GM23248 (cell line): ENCODE results near the gene RRP36.

Experiments used
- EZH2 ChIP-seq: fragments of 200-600 bp; sonication (generic); IDR thresholded peaks from 2 replicates; pipeline ENCODE4 v1.6.1; 2018; ENCODE audit warnings: antibody characterized with exemption, mild to moderate bottlenecking; ENCODE audit not compliant: insufficient read depth, poor library complexity, severe bottlenecking
- EZH2phosphoT487 ChIP-seq: fragments of 200-600 bp; sonication (generic); IDR thresholded peaks from 2 replicates; pipeline ENCODE4 v1.6.1; 2018; ENCODE audit warnings: antibody characterized with exemption, moderate library complexity, mild to moderate bottlenecking, low read depth; ENCODE audit not compliant: insufficient read depth

- TF ChIP-seq EZH2 (no peak), EZH2phosphoT487 (no peak)
Measured at GRCh38 chr6:42971746-42972327, 49.6 kb upstream of the RRP36 start.
